HK-2 (cell line): ENCODE measurements around the gene SAPCD2.

Experiments
- DNase-seq: peaks from one replicate; pipeline ENCODE4 v3.0.0-alpha.2; 2018; ENCODE audit not compliant: unreplicated experiment

SAPCD2 gene

GRCh38 chr9:137018761-137019559 is 51.4 kb downstream of the SAPCD2 start:
- no peak for DNase-seq

DNA sequence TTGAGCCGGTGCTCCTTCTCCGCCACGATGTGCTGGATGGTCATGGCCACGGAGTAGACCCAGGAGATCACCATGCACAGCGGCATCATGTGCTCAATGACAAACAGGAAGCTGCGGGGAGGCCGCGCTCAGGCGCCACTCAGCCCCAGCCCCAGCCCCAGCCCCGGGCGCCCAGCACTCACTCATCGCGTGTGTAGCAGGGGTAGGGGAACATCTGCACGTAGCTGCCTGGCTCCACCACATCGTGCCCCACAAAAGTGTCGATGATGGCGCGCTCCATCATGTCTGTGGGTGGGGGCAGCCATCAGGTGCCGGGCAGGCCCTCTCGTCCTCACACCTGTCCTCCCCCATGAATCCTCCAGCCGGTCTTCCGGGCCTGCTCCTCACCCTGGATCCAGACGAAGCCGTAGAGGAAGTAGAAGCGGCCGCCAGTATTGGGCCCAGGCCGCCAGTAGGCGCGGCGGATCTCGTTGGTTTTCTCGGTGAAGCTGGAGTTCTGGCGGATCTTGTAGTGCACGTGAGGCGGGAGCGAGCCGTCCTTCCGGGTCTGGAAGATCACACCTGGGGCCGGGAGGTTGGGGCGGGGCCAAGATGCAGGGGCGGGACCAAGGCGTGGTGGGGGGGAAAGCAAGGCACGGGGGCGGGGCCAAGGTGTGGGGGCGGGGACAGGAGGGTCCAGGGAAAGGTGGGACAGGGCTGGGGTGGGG is 52.4 kb downstream of the SAPCD2 start:
- no peak for DNase-seq

DNA sequence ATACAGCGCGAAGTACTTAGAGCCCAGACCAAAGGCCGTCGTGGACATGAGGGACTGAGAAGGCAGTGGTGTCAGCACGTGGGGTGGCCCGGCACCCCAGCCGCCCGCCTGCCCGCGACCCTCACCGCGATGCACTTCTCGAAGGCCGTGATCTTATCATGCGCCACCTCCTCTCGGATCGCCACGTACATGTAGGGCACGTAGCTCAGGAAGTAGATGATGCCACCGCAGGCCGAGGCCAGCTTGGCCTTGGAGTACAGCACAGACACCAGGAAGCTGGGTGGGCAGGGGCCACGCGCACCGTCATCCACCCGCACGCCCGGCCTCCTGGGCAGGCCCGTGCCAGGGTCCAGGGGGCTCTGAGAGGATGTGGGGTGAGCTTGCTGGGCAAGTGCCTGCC is 53.3 kb downstream of the SAPCD2 start:
- DNase-seq, result no peak

- DNase-seq, result no peak
Measured at GRCh38 chr9:137016436-137016835, 53.9 kb downstream of the SAPCD2 start.

DNA sequence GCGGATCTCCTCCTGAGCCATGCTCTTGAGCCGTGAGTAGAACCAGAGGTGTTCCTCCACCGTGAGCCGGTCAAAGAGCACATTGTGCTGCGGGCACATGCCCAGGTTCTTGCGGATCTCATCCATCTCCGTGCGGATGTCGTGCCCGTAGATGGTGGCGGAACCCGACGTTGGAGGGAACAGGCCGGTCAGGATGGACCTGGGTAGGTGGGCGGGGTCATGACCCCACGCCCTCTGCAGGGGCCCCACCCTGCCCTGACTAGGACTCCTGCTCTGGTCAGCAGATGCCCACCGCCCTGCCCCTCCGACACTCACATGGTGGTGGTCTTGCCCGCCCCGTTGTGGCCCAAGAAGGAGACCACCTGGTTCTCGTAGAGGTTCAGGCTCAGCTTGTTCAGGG is 54.4 kb downstream of the SAPCD2 start:
- DNase-seq, result no peak

DNA sequence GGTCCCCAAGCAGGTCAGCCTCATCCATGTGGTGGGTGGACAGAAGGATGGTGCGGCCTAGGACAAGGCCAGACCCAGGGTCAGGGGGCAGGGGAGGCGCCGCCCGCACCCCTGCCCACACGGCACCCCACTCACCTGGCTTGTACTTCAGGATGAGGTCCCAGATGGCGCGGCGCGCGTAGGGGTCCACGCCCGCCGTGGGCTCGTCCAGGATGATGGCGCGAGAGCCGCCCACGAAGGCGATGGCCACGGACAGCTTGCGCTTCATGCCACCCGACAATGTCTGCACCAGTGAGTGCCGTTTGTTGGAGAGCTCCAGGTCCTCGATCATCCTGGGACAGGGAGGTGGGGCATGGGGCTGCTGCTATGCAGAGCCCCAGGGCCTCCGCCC is 54.8 kb downstream of the SAPCD2 start:
- DNase-seq, result no peak

GRCh38 chr9:137014776-137015539 is 55.4 kb downstream of the SAPCD2 start:
- no peak for DNase-seq

- no peak for DNase-seq
Measured at GRCh38 chr9:137014166-137014565, 56.2 kb downstream of the SAPCD2 start.

DNA sequence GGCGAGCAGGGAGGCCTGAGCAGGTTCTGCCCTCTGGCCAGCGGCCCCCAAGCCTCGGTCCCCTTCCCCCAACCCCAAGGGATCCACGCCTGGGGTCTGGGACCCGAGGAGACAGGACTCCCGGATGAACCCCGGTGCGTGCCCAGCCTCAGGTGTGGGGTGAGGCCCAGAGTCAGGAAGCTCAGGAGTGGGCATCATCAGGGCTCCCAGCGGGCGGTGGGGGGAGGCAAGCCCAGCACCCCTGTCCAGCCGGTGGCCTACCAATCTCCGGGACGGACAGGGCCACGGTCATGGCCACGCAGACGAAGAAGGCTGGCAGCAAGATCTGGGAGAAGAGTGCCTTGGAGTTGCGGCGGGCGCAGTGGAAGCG is 56.8 kb downstream of the SAPCD2 start:
- no peak for DNase-seq

GRCh38 chr9:137012694-137013570 is 57.4 kb downstream of the SAPCD2 start:
- DNase-seq, result no peak
